KMS-11 (cell line): ENCODE measurements around the gene ZAR1L.

ENCODE experiments used
- H2AFZ ChIP-seq: fragments of 200-600 bp; sonication (generic); 2 replicates; pipeline ENCODE4 v1.6.1; 2016; ENCODE audit warnings: antibody characterized with exemption, mixed run types, low read depth
- H3K27ac ChIP-seq: fragments of 200-600 bp; sonication (generic); 2 replicates; pipeline ENCODE4 v1.6.1; 2016; ENCODE audit warnings: mild to moderate bottlenecking, mixed run types
- H3K27me3 ChIP-seq: fragments of 200-600 bp; sonication (generic); 2 replicates; pipeline ENCODE4 v1.6.1; 2017; ENCODE audit warnings: mild to moderate bottlenecking, low read depth, mixed run types, moderate library complexity; ENCODE audit not compliant: insufficient read depth
- H3K36me3 ChIP-seq: fragments of 200-600 bp; sonication (generic); 2 replicates; pipeline ENCODE4 v1.6.1; 2017; ENCODE audit warnings: mild to moderate bottlenecking, mixed run types; ENCODE audit not compliant: insufficient read depth
- H3K4me1 ChIP-seq: fragments of 200-600 bp; sonication (generic); 2 replicates; pipeline ENCODE4 v1.6.1; 2016; ENCODE audit warnings: mild to moderate bottlenecking, low read depth, mixed run types; ENCODE audit not compliant: poor library complexity, severe bottlenecking
- H3K4me2 ChIP-seq: fragments of 200-600 bp; sonication (generic); 2 replicates; pipeline ENCODE4 v1.7.0; 2016; ENCODE audit warnings: mild to moderate bottlenecking, mixed run types
- H3K4me3 ChIP-seq: fragments of 200-600 bp; sonication (generic); IDR thresholded peaks from 2 replicates; pipeline ENCODE4 v1.6.1; 2017; ENCODE audit warnings: low read depth, low read length, mixed read lengths; ENCODE audit not compliant: insufficient read depth
- H3K79me2 ChIP-seq: fragments of 200-600 bp; sonication (generic); 2 replicates; pipeline ENCODE4 v1.6.1; 2016; ENCODE audit warnings: low read depth, mixed run types; ENCODE audit not compliant: insufficient read depth
- H3K9ac ChIP-seq: fragments of 200-600 bp; sonication (generic); 2 replicates; pipeline ENCODE4 v1.6.1; 2016; ENCODE audit warnings: mild to moderate bottlenecking, mixed run types
- H4K20me1 ChIP-seq: fragments of 200-600 bp; sonication (generic); 2 replicates; pipeline ENCODE4 v1.6.1; 2016; ENCODE audit warnings: mild to moderate bottlenecking, mixed run types; ENCODE audit not compliant: insufficient read depth
- TF ChIP-seq, protein P1 (sequence below): fragments of 200-600 bp; sonication (generic); conservative IDR thresholded peaks from 2 replicates; pipeline ENCODE4 v1.6.1; 2017; ENCODE audit warnings: low read depth, mild to moderate bottlenecking, antibody characterized with exemption, low read length, moderate library complexity, mixed read lengths

The ZAR1L gene

DNA sequence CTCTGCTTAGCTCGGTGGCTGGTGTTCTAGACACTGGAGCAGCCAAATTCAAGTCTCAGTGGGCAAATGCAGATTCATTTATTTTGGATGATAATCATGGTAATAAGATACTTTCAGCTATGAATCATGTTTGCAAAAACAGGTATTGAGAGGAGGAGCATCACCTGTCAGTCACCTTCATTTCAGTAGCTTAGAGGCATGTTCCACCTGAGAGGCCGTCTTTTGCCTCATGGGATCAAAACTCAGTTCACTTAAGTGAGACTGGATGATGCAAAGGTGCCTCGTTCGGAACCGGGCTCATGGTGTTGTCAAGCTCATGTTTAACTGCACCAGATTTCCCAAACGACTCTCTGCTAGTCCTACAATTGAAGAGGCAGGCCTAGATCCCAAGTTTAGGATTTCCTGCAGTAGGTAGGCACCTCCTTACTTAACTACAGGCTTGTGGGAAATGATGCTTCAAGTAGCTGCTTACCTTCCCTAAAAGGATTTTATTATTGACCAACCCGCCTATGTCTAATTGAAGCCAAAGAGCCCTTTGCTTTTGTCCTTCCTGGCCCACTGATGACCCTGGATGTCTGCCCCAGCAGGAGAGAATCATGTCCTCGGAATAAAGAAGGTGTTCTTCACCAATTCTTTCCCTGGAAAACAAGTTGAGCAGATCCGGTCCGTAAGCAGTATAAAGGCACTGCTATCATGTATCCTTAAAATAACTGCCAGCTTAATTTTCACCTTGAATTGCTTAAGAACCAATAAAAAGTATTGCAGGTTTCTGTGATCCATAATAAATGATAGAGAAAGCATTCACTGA is 60.0 kb downstream of the ZAR1L start:
- no peak overlapping the region for H3K9ac ChIP-seq
- TF ChIP-seq, protein P1, sequence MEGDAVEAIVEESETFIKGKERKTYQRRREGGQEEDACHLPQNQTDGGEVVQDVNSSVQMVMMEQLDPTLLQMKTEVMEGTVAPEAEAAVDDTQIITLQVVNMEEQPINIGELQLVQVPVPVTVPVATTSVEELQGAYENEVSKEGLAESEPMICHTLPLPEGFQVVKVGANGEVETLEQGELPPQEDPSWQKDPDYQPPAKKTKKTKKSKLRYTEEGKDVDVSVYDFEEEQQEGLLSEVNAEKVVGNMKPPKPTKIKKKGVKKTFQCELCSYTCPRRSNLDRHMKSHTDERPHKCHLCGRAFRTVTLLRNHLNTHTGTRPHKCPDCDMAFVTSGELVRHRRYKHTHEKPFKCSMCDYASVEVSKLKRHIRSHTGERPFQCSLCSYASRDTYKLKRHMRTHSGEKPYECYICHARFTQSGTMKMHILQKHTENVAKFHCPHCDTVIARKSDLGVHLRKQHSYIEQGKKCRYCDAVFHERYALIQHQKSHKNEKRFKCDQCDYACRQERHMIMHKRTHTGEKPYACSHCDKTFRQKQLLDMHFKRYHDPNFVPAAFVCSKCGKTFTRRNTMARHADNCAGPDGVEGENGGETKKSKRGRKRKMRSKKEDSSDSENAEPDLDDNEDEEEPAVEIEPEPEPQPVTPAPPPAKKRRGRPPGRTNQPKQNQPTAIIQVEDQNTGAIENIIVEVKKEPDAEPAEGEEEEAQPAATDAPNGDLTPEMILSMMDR = no peak
- no peak overlapping the region for H3K27ac ChIP-seq
- H3K4me3 ChIP-seq = no peak overlapping the region
- no peaks in the 10 kb centered on the region for H3K36me3 ChIP-seq
- no peak overlapping the region for H3K4me2 ChIP-seq
- H3K27me3 ChIP-seq = no peaks in the 10 kb centered on the region
- no peaks in the 10 kb centered on the region for H4K20me1 ChIP-seq
- H3K4me1 ChIP-seq = no peaks in the 10 kb centered on the region
- H3K79me2 ChIP-seq = no peaks in the 10 kb centered on the region
- H2AFZ ChIP-seq = no peak overlapping the region

DNA sequence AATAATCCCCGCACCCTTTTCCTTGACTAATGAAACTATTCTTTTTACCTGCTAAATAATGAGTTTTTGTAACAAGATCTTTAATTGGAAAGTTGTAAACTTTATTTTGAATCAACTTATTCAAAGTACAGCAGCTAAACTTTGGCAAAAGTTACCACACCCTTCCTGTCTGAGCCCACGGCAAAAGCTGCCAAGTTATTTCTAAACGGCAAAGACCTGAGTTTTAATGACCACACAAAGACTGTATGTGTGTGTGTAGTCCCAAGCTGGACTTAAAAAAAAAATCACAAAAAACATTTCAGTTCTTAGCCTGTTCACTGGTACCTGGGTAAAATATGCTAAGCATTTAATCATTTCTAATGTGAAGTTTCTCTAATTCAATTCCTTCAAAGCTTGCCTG is 60.7 kb downstream of the ZAR1L start:
- H3K27ac ChIP-seq = no peak overlapping the region
- H3K27me3 ChIP-seq = no peaks in the 10 kb centered on the region
- no peaks in the 10 kb centered on the region for H3K79me2 ChIP-seq
- no peak overlapping the region for H3K9ac ChIP-seq
- no peaks in the 10 kb centered on the region for H3K4me1 ChIP-seq
- TF ChIP-seq, protein P1 = no peak
- H4K20me1 ChIP-seq = no peaks in the 10 kb centered on the region
- no peaks in the 10 kb centered on the region for H3K36me3 ChIP-seq
- H3K4me3 ChIP-seq = no peak overlapping the region
- H2AFZ ChIP-seq = no peak overlapping the region
- no peak overlapping the region for H3K4me2 ChIP-seq

DNA sequence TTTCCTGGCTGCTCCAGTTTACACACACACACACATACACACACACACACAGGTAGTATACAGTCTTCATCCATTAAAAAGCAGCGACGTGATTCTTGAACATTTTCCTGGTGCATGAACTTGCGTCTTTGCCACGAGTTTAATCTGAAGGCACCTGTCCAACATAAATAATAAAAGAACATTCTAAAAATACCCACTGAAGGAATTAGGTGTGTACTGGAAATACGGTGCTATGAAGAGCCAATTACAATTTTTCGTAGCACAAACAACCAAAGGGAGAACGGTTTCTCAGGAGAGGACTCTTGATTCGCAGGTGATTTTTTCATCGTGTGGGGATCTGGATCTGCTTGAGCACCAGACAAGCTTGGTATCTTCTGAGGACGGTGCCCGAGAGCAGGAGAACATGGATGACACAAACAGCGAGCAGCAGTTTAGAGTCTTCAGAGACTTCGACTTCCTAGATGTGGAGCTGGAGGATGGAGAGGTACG is 61.2 kb downstream of the ZAR1L start:
- Histone ChIP-seq H3K79me2 (no peaks in the 10 kb centered on the region), H2AFZ (no peak overlapping the region), H3K4me1 (peaks cover 4% of the 10 kb centered on the region), H3K4me2 (no peak overlapping the region), H3K27me3 (no peaks in the 10 kb centered on the region), H4K20me1 (no peaks in the 10 kb centered on the region), H3K27ac (no peak overlapping the region), H3K36me3 (no peaks in the 10 kb centered on the region), H3K4me3 (no peak overlapping the region), H3K9ac (no peak overlapping the region)
- TF ChIP-seq, protein P1 = no peak
